Measurements from ENCODE around the gene MFN1.

The MFN1 gene

DNA sequence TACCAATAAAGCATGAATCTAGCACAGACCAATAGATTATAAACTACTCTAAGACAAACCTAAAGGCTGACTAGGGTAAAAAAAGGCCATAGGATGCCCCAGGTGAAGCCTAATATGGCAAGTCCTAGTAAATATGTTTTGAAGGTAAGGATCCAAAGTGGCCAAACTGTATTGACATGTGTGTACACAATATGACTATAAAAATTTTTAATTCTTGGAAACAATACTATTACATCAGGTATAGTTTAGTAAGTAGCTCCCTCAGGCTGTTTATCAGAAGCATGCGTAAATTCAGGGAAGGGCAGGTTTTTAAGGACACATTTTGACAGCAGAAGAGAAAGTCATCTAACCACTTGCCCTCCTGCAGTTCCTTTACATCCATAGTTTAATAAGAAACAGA is 84.9 kb downstream of the MFN1 start:
- no peak for DNase-seq

DNA sequence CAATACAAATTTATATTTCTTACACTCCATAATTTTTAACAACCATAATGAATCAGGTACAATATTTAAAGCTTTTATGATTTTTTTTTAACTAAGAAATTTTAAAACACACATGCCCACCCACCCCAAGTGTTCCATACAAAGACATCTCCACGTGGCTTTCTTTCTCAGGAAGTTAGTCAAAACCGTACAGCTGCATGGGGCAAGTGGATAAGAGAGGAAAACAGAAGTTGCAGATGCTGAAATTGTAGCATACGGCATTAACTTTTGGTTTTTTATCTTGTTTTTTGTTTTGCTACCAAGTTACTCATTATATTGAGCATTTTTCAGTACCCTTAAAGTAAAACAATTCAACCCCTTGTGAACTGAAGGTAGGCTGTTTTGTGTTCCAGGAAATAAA is 89.0 kb downstream of the MFN1 start:
- no peak for DNase-seq

DNA sequence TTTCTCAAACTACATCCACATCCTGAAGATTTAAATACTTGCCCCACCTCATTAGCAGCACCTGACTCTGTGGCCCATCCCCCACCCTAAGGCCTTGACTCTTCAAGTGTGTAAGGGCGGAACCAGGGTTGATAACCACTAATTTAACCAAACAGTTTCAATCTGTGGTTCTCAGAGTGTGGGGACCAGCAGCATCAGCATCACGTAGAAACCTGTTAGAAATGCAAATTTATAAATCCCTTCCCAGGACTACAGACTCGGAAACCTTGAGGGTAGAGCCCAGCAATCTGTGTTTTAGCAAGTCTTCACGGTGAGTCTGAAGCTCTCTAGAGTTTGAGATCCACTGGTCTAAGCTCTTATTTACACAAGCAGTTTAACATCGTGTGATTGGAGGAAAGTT is 91.3 kb downstream of the MFN1 start:
- no peak for DNase-seq
